ENCODE data around the gene ALPL. TPM values are rescaled to one million over a fixed set of nuclear protein-coding genes. Genes with fewer than 3 reads are reported as not detected.
"Not testable (repeated sequence)": the region's sequence is repeated elsewhere in the genome, so short reads cannot be mapped to it uniquely, and the experiment has no call there.

Gene ALPL
- total RNA-seq, 4 donors from 2014 or later: 2.8 to 6.4 (median 4.4) TPM

GRCh38 chr1:21514245-21514644 is 5.0 kb downstream of the ALPL start:
- H3K4me3 ChIP-seq: no peak overlapping the region
- no peaks in the 10 kb centered on the region for H3K36me3 ChIP-seq
- intact Hi-C loops (cut with DNase I; ENCODE audit: low total_unique reads): no loop called here
- no peaks in the 10 kb centered on the region for H3K27me3 ChIP-seq
- DNase-seq: no peak
- peaks cover 0 to 3% of the 10 kb centered on the region in 2 donors for H3K4me1 ChIP-seq
- no peak overlapping the region for H3K27ac ChIP-seq
- H3K9me3 ChIP-seq: no peaks in the 10 kb centered on the region
- TF ChIP-seq CTCF (IDR thresholded peaks at IDR 0.05): no peak
- no peak for TF ChIP-seq POLR2A (IDR thresholded peaks at IDR 0.05)

GRCh38 chr1:21517161-21517589 is 8.0 kb downstream of the ALPL start:
- TF ChIP-seq POLR2A (IDR thresholded peaks at IDR 0.05) (no peak), CTCF (IDR thresholded peaks at IDR 0.05) (no peak)
- H3K4me3 ChIP-seq: no peak overlapping the region
- intact Hi-C loops (cut with DNase I; ENCODE audit: low total_unique reads): no loop called here
- H3K36me3 ChIP-seq: no peaks in the 10 kb centered on the region
- no peaks in the 10 kb centered on the region for H3K27me3 ChIP-seq
- H3K27ac ChIP-seq: no peak overlapping the region
- H3K4me1 ChIP-seq: no peaks in the 10 kb centered on the region
- no peaks in the 10 kb centered on the region for H3K9me3 ChIP-seq
- no peak for DNase-seq

GRCh38 chr1:21517660-21518480 is 8.6 kb downstream of the ALPL start:
- no peak for DNase-seq
- Histone ChIP-seq H3K9me3 (no peaks in the 10 kb centered on the region), H3K27me3 (no peaks in the 10 kb centered on the region), H3K4me3 (no peak overlapping the region), H3K27ac (no peak overlapping the region), H3K4me1 (no peaks in the 10 kb centered on the region), H3K36me3 (no peaks in the 10 kb centered on the region)
- intact Hi-C loops (cut with DNase I; ENCODE audit: low total_unique reads): no loop called here
- TF ChIP-seq POLR2A (IDR thresholded peaks at IDR 0.05) (no peak), CTCF (IDR thresholded peaks at IDR 0.05) (no peak)

- H3K27me3 ChIP-seq: no peaks in the 10 kb centered on the region
- H3K27ac ChIP-seq: no peak overlapping the region
- intact Hi-C loops (cut with DNase I; ENCODE audit: low total_unique reads): no loop called here
- TF ChIP-seq POLR2A (IDR thresholded peaks at IDR 0.05): no peak
- TF ChIP-seq CTCF (IDR thresholded peaks at IDR 0.05): no peak
- H3K36me3 ChIP-seq: no peaks in the 10 kb centered on the region
- H3K9me3 ChIP-seq: no peaks in the 10 kb centered on the region
- H3K4me1 ChIP-seq: no peaks in the 10 kb centered on the region
- H3K4me3 ChIP-seq: no peak overlapping the region
- no peak for DNase-seq
Measured at GRCh38 chr1:21518774-21519455, 9.7 kb downstream of the ALPL start.

GRCh38 chr1:21519486-21520070 is 10.4 kb downstream of the ALPL start:
- H3K27ac ChIP-seq; H3K9me3 ChIP-seq; H3K27me3 ChIP-seq; H3K36me3 ChIP-seq; H3K4me3 ChIP-seq; DNase-seq; intact Hi-C loops (cut with DNase I; ENCODE audit: low total_unique reads); H3K4me1 ChIP-seq: not testable (repeated sequence)

Data from uterus (tissue), 4 donors.